WTC11 (cell line): ENCODE data around the gene KCNAB3.

Experiments
- CTCF ChIP-seq: fragments of 200-600 bp; IDR thresholded peaks from 2 replicates; pipeline ENCODE4 v1.8.0; 2022; ENCODE audit warnings: antibody characterized with exemption
- FOXP1 ChIP-seq: sonication (generic); formaldehyde crosslinking; IDR thresholded peaks from 2 replicates; pipeline ENCODE4 v1.8.0; 2022; ENCODE audit warnings: missing genetic modification reagents, mild to moderate bottlenecking, moderate library complexity, borderline replicate concordance
- NR1H2 ChIP-seq: sonication (generic); formaldehyde crosslinking; IDR thresholded peaks from 2 replicates; pipeline ENCODE4 v1.9.0; 2021; ENCODE audit warnings: mild to moderate bottlenecking, moderate library complexity, missing genetic modification reagents
- USF2 ChIP-seq: sonication (generic); formaldehyde crosslinking; IDR thresholded peaks from 2 replicates; pipeline ENCODE4 v1.8.1; 2023; ENCODE audit warnings: mild to moderate bottlenecking, missing genetic modification reagents, moderate library complexity
- ZBTB21 ChIP-seq: sonication (generic); formaldehyde crosslinking; IDR thresholded peaks from 2 replicates; pipeline ENCODE4 v1.8.1; 2023; ENCODE audit warnings: mild to moderate bottlenecking, missing genetic modification reagents, borderline replicate concordance
- ZNF512 ChIP-seq: sonication (generic); formaldehyde crosslinking; IDR thresholded peaks from 2 replicates; pipeline ENCODE4 v1.8.1; 2022; ENCODE audit warnings: missing genetic modification reagents, borderline replicate concordance

GRCh38 chr17:7878234-7878633, 51.4 kb downstream of the KCNAB3 start:
- TF ChIP-seq FOXP1, result no peak
- no peak for TF ChIP-seq USF2 (CRISPR knock-in tag)
- TF ChIP-seq CTCF, result no peak
- no peak for TF ChIP-seq ZNF512 (CRISPR knock-in tag)
- no peak for TF ChIP-seq NR1H2 (CRISPR knock-in tag)
- TF ChIP-seq ZBTB21 (CRISPR knock-in tag), result no peak
